ENCODE data around the gene MED20.
"Not testable (repeated sequence)": the region's sequence is repeated elsewhere in the genome, so short reads cannot be mapped to it uniquely, and the experiment has no call there.

Gene MED20, protein sequence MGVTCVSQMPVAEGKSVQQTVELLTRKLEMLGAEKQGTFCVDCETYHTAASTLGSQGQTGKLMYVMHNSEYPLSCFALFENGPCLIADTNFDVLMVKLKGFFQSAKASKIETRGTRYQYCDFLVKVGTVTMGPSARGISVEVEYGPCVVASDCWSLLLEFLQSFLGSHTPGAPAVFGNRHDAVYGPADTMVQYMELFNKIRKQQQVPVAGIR

GRCh38 chr6:41920921-41921711 lies at the start of gene MED20, which contains the start of gene BYSL:
TSS of gene MED20 (minus strand) at chr6:41921139. CDS start at chr6:41921018, 121 bp downstream.
TSS of gene BYSL (plus strand) at chr6:41921499. CDS start at chr6:41921563, 64 bp downstream.
- DNase-seq: peak; percentile 67

- DNase-seq: no peak
Measured at GRCh38 chr6:41970436-41970846, 49.5 kb upstream of the MED20 start.

DNA sequence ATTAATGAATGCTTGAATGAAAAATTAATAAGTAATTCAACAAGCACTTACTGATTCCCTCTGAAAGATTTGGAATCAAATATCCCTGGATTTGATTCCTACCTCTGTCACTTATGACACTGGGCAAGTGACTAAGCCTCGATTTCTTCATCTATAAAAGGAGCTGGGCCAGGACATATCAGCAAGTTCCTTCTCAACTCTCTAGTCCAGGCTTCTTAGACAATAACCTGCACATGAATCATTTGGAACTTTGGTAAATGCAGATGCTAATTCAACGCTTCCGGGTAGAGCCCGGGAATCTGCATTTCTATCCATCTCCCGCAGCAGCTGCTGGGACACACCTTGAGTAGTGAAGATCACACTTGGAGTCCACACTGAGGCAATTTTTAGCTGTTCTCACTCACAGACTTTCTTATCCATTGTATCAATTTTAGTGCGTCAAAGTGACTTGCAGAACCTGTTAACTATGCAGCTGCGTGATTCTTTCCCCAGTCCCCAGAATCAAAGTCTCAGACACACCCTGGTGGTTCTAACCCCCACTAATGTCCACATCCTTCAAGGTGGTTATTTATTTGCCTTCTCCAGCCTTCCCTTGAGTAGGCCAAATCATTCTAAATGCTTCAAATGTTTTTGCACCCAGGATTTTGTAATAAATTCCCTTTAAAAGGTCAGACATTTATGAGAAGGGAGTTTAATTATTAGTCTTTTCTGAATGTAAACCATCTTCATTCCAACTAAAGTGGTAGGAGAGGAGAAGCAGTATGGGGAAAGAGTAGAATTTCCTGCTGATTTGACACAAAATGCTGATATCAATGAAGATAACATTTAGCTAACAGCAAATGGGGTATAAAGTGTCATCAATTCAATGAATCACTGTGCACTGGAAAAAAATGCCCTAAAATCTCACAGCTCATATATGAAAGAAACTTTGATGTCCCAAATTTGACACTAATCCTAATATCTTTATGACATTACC lies 46.7 kb upstream of the MED20 start:
- DNase-seq: no peak

GRCh38 chr6:41966961-41967311 lies 46.0 kb upstream of the MED20 start:
- DNase-seq: no peak

- DNase-seq: no peak
Measured at GRCh38 chr6:41966214-41966920, 45.4 kb upstream of the MED20 start.

GRCh38 chr6:41965429-41966213 lies 44.7 kb upstream of the MED20 start:
- no peak for DNase-seq

- no peak for DNase-seq
Measured at GRCh38 chr6:41964201-41964887, 43.4 kb upstream of the MED20 start.

DNA sequence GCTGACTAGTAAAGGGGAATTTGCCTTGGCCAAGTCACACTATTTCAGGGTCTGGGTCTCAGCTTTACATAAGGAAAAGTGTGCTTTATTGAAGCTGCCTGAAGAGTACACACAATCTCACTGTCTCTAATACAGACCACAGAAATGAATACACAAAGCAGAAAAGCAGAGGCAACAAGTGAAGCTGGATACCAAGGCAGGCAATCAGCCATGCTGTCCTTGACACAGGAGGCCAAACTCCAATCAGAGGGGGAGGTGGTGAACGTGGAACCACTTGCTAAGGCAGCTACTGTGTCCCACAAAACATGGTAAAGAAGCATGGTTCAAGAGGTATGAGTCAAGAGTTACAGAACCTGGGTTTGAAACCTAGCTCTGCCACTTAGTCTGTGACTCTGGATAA lies 42.4 kb upstream of the MED20 start:
- DNase-seq: no peak

DNA sequence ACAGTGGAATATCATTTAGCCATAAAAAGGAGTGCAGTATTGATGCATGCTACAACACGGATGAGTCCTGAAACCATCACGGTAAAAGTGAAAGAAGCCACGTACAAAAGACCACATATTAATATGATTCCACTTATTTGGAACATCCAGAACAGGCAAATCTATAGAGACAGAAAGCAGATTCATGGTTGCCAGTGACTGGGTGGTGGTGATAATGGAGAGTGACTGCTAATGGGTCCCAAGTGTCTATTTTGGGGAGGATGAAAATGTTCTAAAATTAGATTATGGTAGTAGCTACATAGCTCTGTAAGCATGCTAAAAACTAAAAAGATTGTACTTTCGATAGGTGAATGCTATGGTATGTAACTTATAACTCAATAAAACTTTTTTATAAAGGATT lies 39.1 kb upstream of the MED20 start:
- no peak for DNase-seq

DNA sequence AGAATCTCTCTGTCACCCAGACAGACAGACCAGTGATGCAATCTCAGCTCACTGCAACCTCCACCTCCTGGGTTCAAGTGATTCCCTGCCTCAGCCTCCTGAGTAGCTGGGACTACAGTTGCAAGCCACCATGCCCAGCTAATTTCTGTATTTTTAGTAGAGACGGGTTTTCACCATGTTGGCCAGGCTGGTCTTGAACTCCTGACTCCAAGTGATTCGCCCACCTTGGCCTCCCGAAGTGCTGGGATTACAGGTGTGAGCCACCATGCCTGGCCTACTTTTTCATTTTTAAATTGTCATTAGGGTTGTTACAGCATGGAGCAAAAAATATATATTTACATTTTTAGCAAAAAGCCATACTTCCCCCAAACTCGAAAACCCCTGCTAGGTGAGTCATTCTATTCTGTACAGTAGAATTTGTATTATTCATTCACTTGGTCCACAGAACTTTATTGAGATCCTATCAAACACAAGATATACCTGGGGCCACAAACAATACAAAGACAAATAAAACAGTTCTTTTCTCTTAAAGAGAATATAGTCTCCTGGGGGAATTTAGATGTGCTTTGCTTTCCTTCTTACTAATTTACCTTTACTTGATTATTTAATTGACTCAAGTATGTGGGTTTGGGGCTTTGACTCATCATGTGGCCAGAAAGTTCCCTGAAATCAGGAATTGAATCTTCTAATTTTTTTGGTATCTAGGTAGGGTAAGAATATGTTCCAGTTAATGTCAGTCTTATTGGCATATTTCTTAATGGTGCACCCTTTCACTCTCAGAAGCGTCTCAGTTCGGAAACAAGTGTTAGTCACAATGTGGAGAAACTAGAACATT lies 37.3 kb upstream of the MED20 start:
- DNase-seq: no peak

- DNase-seq: no peak
Measured at GRCh38 chr6:41957117-41957516, 36.2 kb upstream of the MED20 start.

DNA sequence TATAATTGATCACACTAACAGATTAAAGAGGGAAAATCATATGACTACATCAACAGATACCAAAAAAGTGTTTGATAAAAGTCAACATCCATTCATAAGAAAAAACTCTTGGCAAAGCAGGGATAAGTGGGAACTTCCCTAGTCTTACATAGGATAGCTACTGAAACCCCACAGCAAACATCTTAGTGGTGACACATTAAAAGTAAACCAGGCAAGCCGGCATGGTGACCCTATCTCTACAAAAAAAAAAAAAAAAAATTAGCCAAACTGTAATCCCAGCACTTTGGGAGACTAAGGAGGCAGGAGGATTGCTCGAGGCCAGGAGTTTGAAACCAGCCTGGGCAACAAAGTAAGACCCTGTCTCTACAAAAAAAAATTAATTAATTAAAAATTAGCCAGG lies 34.5 kb upstream of the MED20 start:
- DNase-seq: no peak

DNA sequence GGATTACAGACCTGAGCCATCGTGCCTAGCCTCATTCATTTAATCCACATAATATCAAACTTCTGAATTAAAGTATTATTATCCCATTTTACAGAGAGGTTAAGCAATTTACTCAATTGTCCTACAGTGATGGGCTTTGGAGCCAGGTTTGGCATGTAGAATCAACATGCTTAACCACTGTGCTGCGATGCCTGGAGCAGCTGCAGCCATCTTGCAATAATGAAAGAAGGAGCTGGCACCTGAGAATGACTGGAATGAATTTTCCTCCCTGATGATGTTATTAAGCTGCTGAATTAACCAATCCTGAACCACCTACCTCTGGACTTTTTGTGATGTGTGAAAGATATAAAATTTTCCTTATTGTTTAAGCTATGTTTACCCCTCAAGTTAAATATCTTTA lies 33.7 kb upstream of the MED20 start:
- DNase-seq: no peak

GRCh38 chr6:41947581-41948220 lies 26.8 kb upstream of the MED20 start:
- DNase-seq: no peak

DNA sequence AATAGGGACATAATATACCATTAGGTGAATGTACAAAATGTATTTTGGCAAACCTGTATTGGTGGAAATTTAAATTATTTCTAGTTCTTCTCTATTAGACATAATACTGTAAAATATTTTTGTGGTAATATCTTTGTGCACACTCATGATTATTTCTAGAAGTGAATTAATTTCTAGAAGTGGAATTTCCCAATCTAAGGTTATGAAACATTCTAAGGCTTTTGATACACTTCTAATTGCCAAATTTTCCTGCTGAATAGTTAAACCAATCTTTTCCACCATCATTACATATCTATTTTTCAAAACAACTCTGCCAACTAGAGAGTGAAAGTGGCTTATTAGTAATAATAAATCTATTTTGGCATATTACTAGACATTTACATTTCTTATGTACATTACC lies 22.5 kb upstream of the MED20 start:
- no peak for DNase-seq

DNA sequence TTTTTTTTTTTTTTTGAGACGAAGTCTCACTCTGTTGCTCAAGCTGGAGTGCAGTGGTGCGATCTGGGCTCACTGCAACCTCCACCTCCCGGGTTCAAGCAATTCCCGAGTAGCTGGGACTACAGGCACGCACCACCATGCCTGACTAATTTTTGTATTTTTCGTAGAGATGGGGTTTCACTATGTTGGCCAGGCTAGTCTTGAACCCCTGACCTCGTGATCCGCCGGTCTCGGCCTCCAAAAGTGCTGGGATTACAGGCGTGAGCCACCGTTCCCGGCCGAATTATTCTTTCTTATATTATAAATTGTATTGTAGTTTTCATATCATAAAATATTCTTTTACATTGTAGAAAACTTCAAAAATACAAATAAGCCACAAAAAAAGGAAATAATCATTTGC lies 21.9 kb upstream of the MED20 start:
- DNase-seq: not testable (repeated sequence)

- DNase-seq: no peak
Measured at GRCh38 chr6:41942067-41942851, 21.3 kb upstream of the MED20 start.

DNA sequence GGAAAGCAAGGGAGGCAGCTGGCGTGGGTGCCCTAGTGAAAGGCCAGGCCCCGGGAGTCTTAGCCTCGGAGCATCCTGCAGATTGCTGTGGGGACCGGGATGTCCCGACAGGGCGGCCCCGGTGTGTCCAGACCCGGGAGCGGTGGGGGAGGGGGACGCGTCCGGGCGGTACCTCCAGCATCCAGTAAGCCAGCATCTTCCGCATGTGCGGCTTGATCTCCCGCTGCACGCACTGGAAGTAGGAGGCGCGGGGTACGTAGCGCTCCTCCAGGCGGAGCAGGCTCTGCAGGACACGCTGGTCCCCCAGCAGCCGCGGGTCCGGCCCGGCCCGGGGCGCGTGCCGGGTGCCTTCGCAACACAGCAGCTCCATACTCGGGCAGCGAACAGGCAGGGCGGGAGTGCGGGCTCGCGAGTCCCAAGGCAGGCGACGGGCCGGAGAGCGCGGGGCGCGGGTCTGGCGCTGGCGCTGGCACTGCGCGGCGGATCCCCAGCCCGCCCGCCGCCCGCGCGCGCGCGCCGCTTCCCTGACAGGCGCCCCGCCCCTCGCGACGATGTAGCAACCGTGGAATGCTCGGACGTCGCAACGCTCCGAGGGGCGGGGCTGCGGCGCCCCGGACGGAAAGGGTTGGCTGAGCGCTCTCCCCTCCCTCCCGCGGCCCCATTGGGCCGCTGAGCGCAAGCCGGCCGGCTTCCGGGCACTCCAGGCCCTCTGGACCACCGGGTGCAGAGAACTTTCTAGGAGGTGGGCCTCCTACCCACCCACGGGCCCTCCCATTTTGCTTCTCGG lies 20.5 kb upstream of the MED20 start, which contains the start of gene CCND3:
Gene CCND3 (minus strand): TSS at position 529 of the 787 bp plus-strand sequence. CDS start 159 bp downstream, at position 370.
- DNase-seq: no peak
